Dedifferentiated amniotic fluid mesenchymal stem cell (primary cell): ENCODE measurements around the gene REG1A.

Experiments
- DNase-seq: peaks from one replicate; pipeline ENCODE4 v3.0.0-alpha.2; 2016; ENCODE audit errors: extremely low spot score

Gene REG1A

GRCh38 chr2:79120194-79120713 lies at the start of gene REG1A:
Gene REG1A, plus strand, starts transcription at chr2:79120488. Its CDS starts 374 bp downstream, at chr2:79120862.
- DNase-seq, result no peak

- DNase-seq, result no peak
These were observed 49.2 kb upstream of the REG1A start for GRCh38 chr2:79071078-79071477.

- no peak for DNase-seq
These were observed 37.3 kb upstream of the REG1A start for GRCh38 chr2:79082987-79083386.

GRCh38 chr2:79083597-79084251 lies 36.6 kb upstream of the REG1A start:
- no peak for DNase-seq

GRCh38 chr2:79084495-79085135 lies 35.7 kb upstream of the REG1A start:
- no peak for DNase-seq

- no peak for DNase-seq
These were observed 34.9 kb upstream of the REG1A start for GRCh38 chr2:79085382-79085781.

- DNase-seq, result no peak
These were observed 34.0 kb upstream of the REG1A start for GRCh38 chr2:79086255-79086654.

- DNase-seq, result no peak
These were observed 32.4 kb upstream of the REG1A start, which contains the start of gene REG1B for GRCh38 chr2:79087785-79088364. Gene REG1B, minus strand, starts transcription at chr2:79087993. Its CDS starts 381 bp downstream, at chr2:79087612.

GRCh38 chr2:79090693-79091092 lies 29.6 kb upstream of the REG1A start:
- no peak for DNase-seq

GRCh38 chr2:79097843-79098242 lies 22.4 kb upstream of the REG1A start:
- no peak for DNase-seq

GRCh38 chr2:79099140-79099686 lies 21.1 kb upstream of the REG1A start:
- no peak for DNase-seq

GRCh38 chr2:79100285-79100684 lies 20.0 kb upstream of the REG1A start:
- DNase-seq, result no peak

GRCh38 chr2:79101024-79101423 lies 19.3 kb upstream of the REG1A start:
- DNase-seq, result no peak

GRCh38 chr2:79103214-79103613 lies 17.1 kb upstream of the REG1A start:
- DNase-seq, result no peak

GRCh38 chr2:79105259-79105658 lies 15.0 kb upstream of the REG1A start:
- DNase-seq, result no peak

- no peak for DNase-seq
These were observed 8.0 kb upstream of the REG1A start for GRCh38 chr2:79112269-79112668.

GRCh38 chr2:79114797-79115494 lies 5.3 kb upstream of the REG1A start:
- DNase-seq, result no peak

- no peak for DNase-seq
These were observed 3.0 kb upstream of the REG1A start for GRCh38 chr2:79116997-79117928.

- no peak for DNase-seq
These were observed 2.4 kb downstream of the REG1A start for GRCh38 chr2:79122676-79123075.

GRCh38 chr2:79124907-79125720 lies 4.8 kb downstream of the REG1A start:
- no peak for DNase-seq
